SH-SY5Y (cell line): ENCODE data around the gene THRSP.

Experiments used
- GATA2 ChIP-seq: IDR thresholded peaks from 2 replicates; pipeline ENCODE4 v1.6.1; 2011; ENCODE audit warnings: mild to moderate bottlenecking, low read depth, low read length
- GATA3 ChIP-seq: IDR thresholded peaks from 2 replicates; pipeline ENCODE4 v1.6.1; 2011; ENCODE audit warnings: low read depth, mild to moderate bottlenecking, low read length, moderate library complexity

DNA sequence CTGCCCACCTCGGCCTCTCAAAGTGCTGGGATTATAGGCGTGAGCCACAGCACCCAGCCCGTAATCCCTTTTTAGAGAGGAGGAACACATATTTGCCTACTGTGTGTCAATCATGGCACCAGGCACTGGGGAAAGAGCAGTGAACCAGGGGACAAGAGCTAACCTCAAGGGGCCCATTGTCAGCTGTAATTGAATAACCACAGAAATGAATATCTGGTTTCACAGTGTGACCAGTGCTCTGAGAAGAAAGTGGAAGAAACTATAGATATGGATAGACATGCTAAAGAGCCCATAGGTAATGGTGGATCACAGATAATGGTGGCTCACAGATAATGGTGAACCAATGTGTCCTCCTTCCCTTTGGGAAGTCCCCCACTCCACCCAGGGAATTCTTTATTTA lies 32.0 kb upstream of the THRSP start:
- TF ChIP-seq GATA2 (no peak), GATA3 (no peak)
